HepG2 (cell line): ENCODE results near the gene ELAPOR1. TPM values are rescaled to one million over a fixed set of nuclear protein-coding genes. Genes with fewer than 3 reads are reported as not detected.

ENCODE experiments used
- AHDC1 ChIP-seq: sonication (generic); formaldehyde crosslinking; IDR thresholded peaks from 2 replicates; pipeline ENCODE4 v1.5.1; 2020; ENCODE audit warnings: mild to moderate bottlenecking, missing genetic modification reagents, borderline replicate concordance
- AKNA ChIP-seq: sonication (generic); formaldehyde crosslinking; IDR thresholded peaks from 2 replicates; pipeline ENCODE4 v1.4.0; 2020; ENCODE audit warnings: missing genetic modification reagents, borderline replicate concordance
- DNMT3B ChIP-seq: conservative IDR thresholded peaks from 2 replicates; pipeline ENCODE4 v1.6.1; 2016; ENCODE audit warnings: missing biosample characterization, control low read depth
- HDAC2 ChIP-seq: sonication (generic); formaldehyde crosslinking; IDR thresholded peaks from 2 replicates; pipeline ENCODE4 v1.4.0; 2020; ENCODE audit warnings: missing genetic modification reagents
- HOXD1 ChIP-seq: sonication (generic); formaldehyde crosslinking; IDR thresholded peaks from 2 replicates; pipeline ENCODE4 v1.5.0; 2020; ENCODE audit warnings: missing genetic modification reagents
- KAT2B ChIP-seq: fragments of 150-350 bp; IDR thresholded peaks from 2 replicates; pipeline ENCODE4 v1.6.1; 2014; ENCODE audit warnings: low read depth, low read length, borderline replicate concordance
- MTA3 ChIP-seq: sonication (generic); formaldehyde crosslinking; IDR thresholded peaks from 2 replicates; pipeline ENCODE4 v1.4.0; 2020; ENCODE audit warnings: missing genetic modification reagents
- PHB2 ChIP-seq: fragments of 450-650 bp; IDR thresholded peaks from 2 replicates; pipeline ENCODE4 v1.6.1; 2018; ENCODE audit not compliant: partially characterized antibody
- PRDM4 ChIP-seq: sonication (generic); formaldehyde crosslinking; IDR thresholded peaks from 2 replicates; pipeline ENCODE4 v1.9.0; 2021; ENCODE audit warnings: missing genetic modification reagents, borderline replicate concordance
- RFXAP ChIP-seq: sonication (generic); formaldehyde crosslinking; IDR thresholded peaks from 2 replicates; pipeline ENCODE4 v1.4.0; 2020; ENCODE audit warnings: missing genetic modification reagents, borderline replicate concordance
- SIX1 ChIP-seq: sonication (generic); formaldehyde crosslinking; IDR thresholded peaks from 2 replicates; pipeline ENCODE4 v1.4.0; 2020; ENCODE audit warnings: missing genetic modification reagents, borderline replicate concordance
- SMYD3 ChIP-seq: sonication (generic); formaldehyde crosslinking; IDR thresholded peaks from 2 replicates; pipeline ENCODE4 v1.8.1; 2023; ENCODE audit warnings: mild to moderate bottlenecking, missing genetic modification reagents
- ZBTB21 ChIP-seq: sonication (generic); formaldehyde crosslinking; IDR thresholded peaks from 2 replicates; pipeline ENCODE4 v1.4.0; 2020; ENCODE audit warnings: missing genetic modification reagents
- ZFP1 ChIP-seq: IDR thresholded peaks from 2 replicates; pipeline ENCODE4 v1.6.1; 2016
- ZNF274 ChIP-seq: sonication (generic); formaldehyde crosslinking; IDR thresholded peaks from 2 replicates; pipeline ENCODE4 v1.5.1; 2020; ENCODE audit warnings: mild to moderate bottlenecking, missing genetic modification reagents
- ZNF292 ChIP-seq: sonication (generic); formaldehyde crosslinking; IDR thresholded peaks from 2 replicates; pipeline ENCODE4 v1.8.1; 2022; ENCODE audit warnings: mild to moderate bottlenecking, low read depth, missing genetic modification reagents, borderline replicate concordance
- ZNF639 ChIP-seq: conservative IDR thresholded peaks from 2 replicates; pipeline ENCODE4 v1.6.1; 2018; ENCODE audit warnings: missing genetic modification reagents
- polyA plus RNA-seq, 8 experiments: library from polyadenylated mRNA; depleted of rRNA in 3 of 8; stranded (reverse) in 7 of 8; unstranded in 1 of 8; fragments of >200 nt; fragmentation: Illumina TruSeq in 4 of 8; extraction: Trizol in 4 of 8; gene quantifications; 2 replicates each; pipeline versions ENCODE4 v1.2.1 to v1.2.3, GENCODE V29; 2011 to 2016; ENCODE audit warnings: low read depth in 4 of 8, missing spikeins in 1 of 8, mixed read lengths in 1 of 8; ENCODE audit not compliant: insufficient read depth in 1 of 8
- total RNA-seq, 5 experiments: library from RNA; depleted of rRNA; stranded (reverse); fragments of >200 nt; fragmentation: Illumina TruSeq; extraction: Trizol; gene quantifications; 2 replicates each; pipeline ENCODE4 v1.2.3, GENCODE V29; 2016; ENCODE audit warnings: low read depth in 1 of 5

ELAPOR1 gene
- total and polyA plus RNA-seq, 2 of the 13 experiments (the other 11 are each of a cell fraction or from before 2014, with no cell fraction given) = 0.13 to 0.20 TPM

- TF ChIP-seq AHDC1 (CRISPR knock-in tag) (no peak), ZNF639 (CRISPR knock-in tag) (0 out of 2 replicates have a peak, but pooled peaks have one; percentile 27), RFXAP (peak; percentile 59; the same call in 1 of the 2 replicates), HDAC2 (CRISPR knock-in tag) (peak; percentile 87), ZBTB21 (CRISPR knock-in tag) (no peak), ZFP1 (CRISPR knock-in tag) (no peak), ZNF292 (peak; percentile 98; the same call in 1 of the 2 replicates), MTA3 (CRISPR knock-in tag) (no peak), AKNA (CRISPR knock-in tag) (no peak), SIX1 (CRISPR knock-in tag) (no peak), PHB2 (no peak), ZNF274 (CRISPR knock-in tag) (no peak), PRDM4 (CRISPR knock-in tag) (no peak), HOXD1 (CRISPR knock-in tag) (no peak), KAT2B (no peak), DNMT3B (no peak), SMYD3 (CRISPR knock-in tag) (no peak)
Observed at GRCh38 chr1:109156916-109157385, 43.0 kb downstream of the ELAPOR1 start (continued).
